K562 (cell line): ENCODE measurements around the gene ZFYVE16. TPM values are rescaled to one million over a fixed set of nuclear protein-coding genes. Genes with fewer than 3 reads are reported as not detected.

Experiments used
- ATF1 ChIP-seq, 2 experiments: fragments of 450-650 bp in 1 of 2; IDR thresholded peaks; 2 replicates each; pipeline ENCODE4 v1.6.1; 2016; ENCODE audit warnings: missing compliant biosample characterization in 1 of 2, missing genetic modification characterization in 1 of 2
- CREM ChIP-seq: IDR thresholded peaks from 2 replicates; pipeline ENCODE4 v1.6.1; 2014; ENCODE audit warnings: antibody characterized with exemption, low read depth
- DPF2 ChIP-seq: fragments of 450-650 bp; IDR thresholded peaks from 2 replicates; pipeline ENCODE4 v1.6.1; 2016
- FOXK1 ChIP-seq: sonication (generic); formaldehyde crosslinking; IDR thresholded peaks from 2 replicates; pipeline ENCODE4 v1.8.0; 2022; ENCODE audit warnings: missing genetic modification reagents, mild to moderate bottlenecking, borderline replicate concordance
- HIVEP1 ChIP-seq: fragments of 250-450 bp; sonication (Bioruptor Pico); IDR thresholded peaks from 2 replicates; pipeline ENCODE4 v1.4.0; 2020; ENCODE audit warnings: mild to moderate bottlenecking
- LARP7 ChIP-seq: fragments of 450-650 bp; IDR thresholded peaks from 2 replicates; pipeline ENCODE4 v1.6.1; 2016
- MAFG ChIP-seq: fragments of 450-650 bp; conservative IDR thresholded peaks from 2 replicates; pipeline ENCODE4 v1.6.1; 2016; ENCODE audit warnings: missing genetic modification characterization, missing compliant biosample characterization
- MBD2 ChIP-seq: sonication (generic); IDR thresholded peaks from 2 replicates; pipeline ENCODE4 v1.6.1; 2016; ENCODE audit warnings: low read depth, borderline replicate concordance
- NFRKB ChIP-seq: fragments of 450-650 bp; IDR thresholded peaks from 2 replicates; pipeline ENCODE4 v1.6.1; 2016; ENCODE audit warnings: low read depth
- PHF21A ChIP-seq: fragments of 450-650 bp; IDR thresholded peaks from 2 replicates; pipeline ENCODE4 v1.6.1; 2017; ENCODE audit warnings: low read depth, borderline replicate concordance
- PHF8 ChIP-seq: fragments of 200-600 bp; sonication (generic); IDR thresholded peaks from 2 replicates; pipeline ENCODE4 v1.6.1; 2012; ENCODE audit warnings: mixed run types, mild to moderate bottlenecking, inconsistent platforms, low read length, moderate library complexity, borderline replicate concordance
- SMARCE1 ChIP-seq: fragments of 450-650 bp; IDR thresholded peaks from 2 replicates; pipeline ENCODE4 v1.7.1; 2016; ENCODE audit warnings: mild to moderate bottlenecking
- SP1 ChIP-seq: sonication (generic); formaldehyde crosslinking; IDR thresholded peaks from 2 replicates; pipeline ENCODE4 v1.8.1; 2022; ENCODE audit warnings: mild to moderate bottlenecking, missing genetic modification reagents
- TFAM ChIP-seq: fragments of 250-450 bp; sonication (Bioruptor Pico); conservative IDR thresholded peaks from 2 replicates; pipeline ENCODE4 v1.5.0; 2021; ENCODE audit warnings: mild to moderate bottlenecking, moderate library complexity
- WHSC1 ChIP-seq: IDR thresholded peaks from one replicate; pipeline ENCODE4 v1.6.1; 2012; ENCODE audit warnings: low read length, control low read depth, inconsistent platforms
- XRCC5 ChIP-seq: fragments of 200-400 bp; formaldehyde crosslinking; IDR thresholded peaks from 2 replicates; pipeline ENCODE4 v1.6.1; 2017; ENCODE audit warnings: low read depth, mild to moderate bottlenecking, low read length
- ZNF212 ChIP-seq: fragments of 450-650 bp; formaldehyde crosslinking; IDR thresholded peaks from 2 replicates; pipeline ENCODE4 v1.4.0; 2020; ENCODE audit warnings: mild to moderate bottlenecking
- ZNF282 ChIP-seq: sonication (generic); formaldehyde crosslinking; IDR thresholded peaks from 2 replicates; pipeline ENCODE4 v1.8.1; 2023; ENCODE audit warnings: missing genetic modification reagents
- ZNF444 ChIP-seq: fragments of 250-450 bp; sonication (Bioruptor Pico); IDR thresholded peaks from 2 replicates; pipeline ENCODE4 v1.4.0; 2020; ENCODE audit warnings: mild to moderate bottlenecking, moderate library complexity
- polyA plus RNA-seq, 8 experiments: library from polyadenylated mRNA; depleted of rRNA in 4 of 8; stranded (reverse) in 5 of 8; unstranded in 3 of 8; fragments of >200 nt; fragmentation: Nextera tagmentation in 2 of 8; fragmentation: Illumina TruSeq in 1 of 8; extraction: Ambion mirVana in 2 of 8; extraction: Trizol in 1 of 8; gene quantifications; 2 replicates each; pipeline versions ENCODE4 v1.2.1 to v1.2.3, GENCODE V29; 2011 to 2014; ENCODE audit warnings: inconsistent platforms in 1 of 8, missing spikeins in 1 of 8
- total RNA-seq, 7 experiments: library from RNA; depleted of rRNA in 6 of 7; stranded (reverse); fragments of >200 nt in 6 of 7; fragmentation: Illumina TruSeq in 2 of 7; extraction: Trizol in 2 of 7; gene quantifications; 2 replicates each; pipeline versions ENCODE4 v1.2.1 to v1.2.3, GENCODE V29; 2011 to 2021; ENCODE audit warnings: low replicate concordance in 1 of 7
- TF ChIP-seq, protein P1 (sequence below): sonication (generic); formaldehyde crosslinking; IDR thresholded peaks from 2 replicates; pipeline ENCODE4 v1.5.0; 2020; ENCODE audit warnings: missing genetic modification reagents
- TF ChIP-seq, protein P2 (sequence below), 2 experiments: fragments of 450-650 bp; IDR thresholded peaks; 2 replicates each; pipeline ENCODE4 v1.6.1; 2016
- TF ChIP-seq, protein P3 (sequence below): fragments of 450-650 bp; IDR thresholded peaks from 2 replicates; pipeline ENCODE4 v1.6.1; 2016
- TF ChIP-seq, protein P4 (sequence below): sonication (generic); formaldehyde crosslinking; IDR thresholded peaks from 2 replicates; pipeline ENCODE4 v1.9.0; 2022; ENCODE audit warnings: mild to moderate bottlenecking, missing genetic modification reagents
- TF ChIP-seq, protein P5 (sequence below): fragments of 450-650 bp; formaldehyde crosslinking; IDR thresholded peaks from 2 replicates; pipeline ENCODE4 v1.4.0; 2020; ENCODE audit warnings: mild to moderate bottlenecking

ZFYVE16 gene
- total and polyA plus RNA-seq, 9 of the 15 experiments (the other 6 are each of a cell fraction or from before 2014, with no cell fraction given): 6.0 to 18.9 (median 12.5) TPM

DNA sequence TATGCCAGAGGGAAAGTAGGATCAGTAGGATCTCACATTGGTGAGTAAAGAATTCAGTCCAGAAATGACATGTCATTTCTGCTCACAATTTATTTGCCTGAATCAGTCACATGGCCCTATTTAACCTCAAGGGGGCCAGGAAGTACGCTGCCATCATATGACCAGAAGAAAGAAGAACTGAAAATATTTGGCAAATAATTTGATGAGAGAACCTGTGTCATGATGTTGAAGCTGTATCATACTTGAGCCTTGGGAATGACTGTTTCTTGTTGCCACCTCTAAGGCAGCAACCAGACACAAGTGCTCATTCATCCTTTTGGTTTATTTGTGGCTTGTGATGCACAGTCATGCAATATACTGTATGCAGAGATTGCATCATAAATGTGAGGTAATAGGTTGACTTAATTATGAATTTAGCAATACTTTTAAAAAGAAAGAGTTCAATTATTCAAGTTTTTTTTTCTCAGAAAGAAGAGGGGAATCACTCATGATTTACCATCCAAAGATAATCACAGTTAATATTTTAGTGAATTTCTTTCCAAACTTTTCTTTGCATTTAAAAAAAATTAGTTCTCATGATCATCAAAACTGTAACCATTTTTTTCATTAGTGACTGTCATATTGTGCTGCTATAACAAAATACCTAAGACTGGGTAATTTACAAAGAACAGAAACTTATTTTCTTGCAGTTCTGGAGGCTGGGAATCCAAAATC, 8.2 kb upstream of the ZFYVE16 start (continued):
- TF ChIP-seq, protein P1, sequence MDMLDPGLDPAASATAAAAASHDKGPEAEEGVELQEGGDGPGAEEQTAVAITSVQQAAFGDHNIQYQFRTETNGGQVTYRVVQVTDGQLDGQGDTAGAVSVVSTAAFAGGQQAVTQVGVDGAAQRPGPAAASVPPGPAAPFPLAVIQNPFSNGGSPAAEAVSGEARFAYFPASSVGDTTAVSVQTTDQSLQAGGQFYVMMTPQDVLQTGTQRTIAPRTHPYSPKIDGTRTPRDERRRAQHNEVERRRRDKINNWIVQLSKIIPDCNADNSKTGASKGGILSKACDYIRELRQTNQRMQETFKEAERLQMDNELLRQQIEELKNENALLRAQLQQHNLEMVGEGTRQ (CRISPR knock-in tag): peak; percentile 68
- TF ChIP-seq ZNF444 (CRISPR knock-in tag) (no peak), ZNF282 (CRISPR knock-in tag) (no peak), PHF21A (no peak), DPF2 (peak; percentile 57; the same call in 1 of the 2 replicates), LARP7 (no peak), TFAM (CRISPR knock-in tag) (no peak), CREM (0 out of 2 replicates have a peak, but pooled peaks have one; percentile 12), ATF1 (CRISPR knock-in tag; IDR thresholded peaks at IDR 0.05) (no peak), ATF1 (tag; IDR thresholded peaks at IDR 0.05) (peak; percentile 67), SP1 (CRISPR knock-in tag) (no peak), WHSC1 (no peak), PHF8 (no peak), SMARCE1 (no peak), MAFG (peak; percentile 84), FOXK1 (CRISPR knock-in tag) (no peak), XRCC5 (no peak), NFRKB (0 out of 2 replicates have a peak, but pooled peaks have one; percentile 21), ZNF212 (no peak), HIVEP1 (CRISPR knock-in tag) (no peak), MBD2 (no peak)
- TF ChIP-seq, protein P2, sequence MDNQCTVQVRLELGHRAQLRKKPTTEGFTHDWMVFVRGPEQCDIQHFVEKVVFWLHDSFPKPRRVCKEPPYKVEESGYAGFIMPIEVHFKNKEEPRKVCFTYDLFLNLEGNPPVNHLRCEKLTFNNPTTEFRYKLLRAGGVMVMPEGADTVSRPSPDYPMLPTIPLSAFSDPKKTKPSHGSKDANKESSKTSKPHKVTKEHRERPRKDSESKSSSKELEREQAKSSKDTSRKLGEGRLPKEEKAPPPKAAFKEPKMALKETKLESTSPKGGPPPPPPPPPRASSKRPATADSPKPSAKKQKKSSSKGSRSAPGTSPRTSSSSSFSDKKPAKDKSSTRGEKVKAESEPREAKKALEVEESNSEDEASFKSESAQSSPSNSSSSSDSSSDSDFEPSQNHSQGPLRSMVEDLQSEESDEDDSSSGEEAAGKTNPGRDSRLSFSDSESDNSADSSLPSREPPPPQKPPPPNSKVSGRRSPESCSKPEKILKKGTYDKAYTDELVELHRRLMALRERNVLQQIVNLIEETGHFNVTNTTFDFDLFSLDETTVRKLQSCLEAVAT (IDR thresholded peaks at IDR 0.05): no peak
- TF ChIP-seq, protein P3, sequence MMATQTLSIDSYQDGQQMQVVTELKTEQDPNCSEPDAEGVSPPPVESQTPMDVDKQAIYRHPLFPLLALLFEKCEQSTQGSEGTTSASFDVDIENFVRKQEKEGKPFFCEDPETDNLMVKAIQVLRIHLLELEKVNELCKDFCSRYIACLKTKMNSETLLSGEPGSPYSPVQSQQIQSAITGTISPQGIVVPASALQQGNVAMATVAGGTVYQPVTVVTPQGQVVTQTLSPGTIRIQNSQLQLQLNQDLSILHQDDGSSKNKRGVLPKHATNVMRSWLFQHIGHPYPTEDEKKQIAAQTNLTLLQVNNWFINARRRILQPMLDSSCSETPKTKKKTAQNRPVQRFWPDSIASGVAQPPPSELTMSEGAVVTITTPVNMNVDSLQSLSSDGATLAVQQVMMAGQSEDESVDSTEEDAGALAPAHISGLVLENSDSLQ: peak; percentile 11; the same call in 1 of the 2 replicates
- TF ChIP-seq, protein P4, sequence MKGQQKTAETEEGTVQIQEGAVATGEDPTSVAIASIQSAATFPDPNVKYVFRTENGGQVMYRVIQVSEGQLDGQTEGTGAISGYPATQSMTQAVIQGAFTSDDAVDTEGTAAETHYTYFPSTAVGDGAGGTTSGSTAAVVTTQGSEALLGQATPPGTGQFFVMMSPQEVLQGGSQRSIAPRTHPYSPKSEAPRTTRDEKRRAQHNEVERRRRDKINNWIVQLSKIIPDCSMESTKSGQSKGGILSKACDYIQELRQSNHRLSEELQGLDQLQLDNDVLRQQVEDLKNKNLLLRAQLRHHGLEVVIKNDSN (CRISPR knock-in tag): peak; percentile 65
- TF ChIP-seq, protein P5, sequence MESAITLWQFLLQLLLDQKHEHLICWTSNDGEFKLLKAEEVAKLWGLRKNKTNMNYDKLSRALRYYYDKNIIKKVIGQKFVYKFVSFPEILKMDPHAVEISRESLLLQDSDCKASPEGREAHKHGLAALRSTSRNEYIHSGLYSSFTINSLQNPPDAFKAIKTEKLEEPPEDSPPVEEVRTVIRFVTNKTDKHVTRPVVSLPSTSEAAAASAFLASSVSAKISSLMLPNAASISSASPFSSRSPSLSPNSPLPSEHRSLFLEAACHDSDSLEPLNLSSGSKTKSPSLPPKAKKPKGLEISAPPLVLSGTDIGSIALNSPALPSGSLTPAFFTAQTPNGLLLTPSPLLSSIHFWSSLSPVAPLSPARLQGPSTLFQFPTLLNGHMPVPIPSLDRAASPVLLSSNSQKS (CRISPR knock-in tag): no peak
